ENCODE data around the gene S1PR5.
"Not testable (repeated sequence)": the region's sequence is repeated elsewhere in the genome, so short reads cannot be mapped to it uniquely, and the experiment has no call there.

The S1PR5 gene

GRCh38 chr19:10517361-10517759 is at the start of gene S1PR5:
TSS of gene S1PR5 (minus strand) at chr19:10517447. CDS start at chr19:10515011, 2,436 bp downstream.
- DNase-seq, result peak in 1 of 2 experiments; percentile 77

GRCh38 chr19:10566658-10567410 is 49.6 kb upstream of the S1PR5 start:
- DNase-seq, result no peak

- no peak for DNase-seq
Measured at GRCh38 chr19:10566408-10566657, 49.1 kb upstream of the S1PR5 start.

GRCh38 chr19:10565567-10566407 is 48.5 kb upstream of the S1PR5 start, which contains the start of gene KRI1:
TSS of gene KRI1 (minus strand) at chr19:10566010. CDS start at chr19:10565999, 11 bp downstream.
- DNase-seq, result peak; percentile 95 to 99

- peak in 1 of 2 experiments; percentile 48 for DNase-seq
Measured at GRCh38 chr19:10565028-10565566, 47.9 kb upstream of the S1PR5 start.

- no peak for DNase-seq
Measured at GRCh38 chr19:10562609-10563008, 45.4 kb upstream of the S1PR5 start.

GRCh38 chr19:10560154-10560553 is 42.9 kb upstream of the S1PR5 start:
- no peak for DNase-seq

GRCh38 chr19:10557603-10558197 is 40.5 kb upstream of the S1PR5 start:
- no peak for DNase-seq

- DNase-seq, result no peak
Measured at GRCh38 chr19:10555610-10555973, 38.3 kb upstream of the S1PR5 start.

- no peak for DNase-seq
Measured at GRCh38 chr19:10554760-10555609, 37.7 kb upstream of the S1PR5 start.

- no peak for DNase-seq
Measured at GRCh38 chr19:10553943-10554381, 36.7 kb upstream of the S1PR5 start.

- DNase-seq, result no peak
Measured at GRCh38 chr19:10553087-10553667, 35.9 kb upstream of the S1PR5 start.

- peak in 1 of 2 experiments; percentile 51 for DNase-seq
Measured at GRCh38 chr19:10552510-10553053, 35.3 kb upstream of the S1PR5 start.

- peak in 1 of 2 experiments; percentile 32 for DNase-seq
Measured at GRCh38 chr19:10551698-10552301, 34.6 kb upstream of the S1PR5 start.

GRCh38 chr19:10551006-10551405 is 33.8 kb upstream of the S1PR5 start:
- DNase-seq, result not testable (repeated sequence)

GRCh38 chr19:10550336-10550735 is 33.1 kb upstream of the S1PR5 start:
- no peak for DNase-seq

GRCh38 chr19:10549733-10550132 is 32.5 kb upstream of the S1PR5 start:
- no peak for DNase-seq

- DNase-seq, result no peak
Measured at GRCh38 chr19:10548746-10549276, 31.6 kb upstream of the S1PR5 start.

GRCh38 chr19:10546817-10547216 is 29.6 kb upstream of the S1PR5 start:
- no peak for DNase-seq

GRCh38 chr19:10544753-10545251 is 27.6 kb upstream of the S1PR5 start:
- DNase-seq, result no peak

- no peak for DNase-seq
Measured at GRCh38 chr19:10544242-10544752, 27.1 kb upstream of the S1PR5 start.
